SK-N-SH (cell line): Measurements from ENCODE around the gene SLX4IP. TPM values are rescaled to one million over a fixed set of nuclear protein-coding genes. Genes with fewer than 3 reads are reported as not detected.
A peak's percentile ranks its signal among the peaks of the same experiment; 100 is the strongest.

Source experiments
- CTCF ChIA-PET: fragments of 300-600, 350-600 bp; formaldehyde crosslinking; extraction: SDS; loops from one replicate; lab custom pipeline; 2021; lab: Yijun Ruan, JAX
- POLR2A ChIA-PET: fragments of 350-600 bp; sonication (Branson Sonifier 250); formaldehyde crosslinking; extraction: SDS; loops from one replicate; lab custom pipeline; 2020; ENCODE audit warnings: antibody characterized with exemption, inconsistent platforms; lab: Yijun Ruan, JAX
- DNase-seq: peaks from one replicate; pipeline ENCODE4 v3.0.0; 2012
- H2AFZ ChIP-seq: fragments of 200-600 bp; sonication (generic); 2 replicates; pipeline ENCODE4 v1.8.1; 2016; ENCODE audit warnings: antibody characterized with exemption, mild to moderate bottlenecking, low read depth
- H3F3A ChIP-seq: fragments of 200-600 bp; sonication (generic); replicated peaks from 2 replicates; pipeline ENCODE3; 2016; ENCODE audit warnings: antibody characterized with exemption, mild to moderate bottlenecking; ENCODE audit not compliant: insufficient read depth
- H3K27ac ChIP-seq, 2 experiments: fragments of 200-500 bp in 1 of 2; fragments of 200-600 bp in 1 of 2; sonication (Bioruptor generic) in 1 of 2; sonication (generic), shearing (Covaris generic) in 1 of 2; 2 replicates each; pipeline versions ENCODE4 v1.5.1 to v1.6.1; 2014 to 2016; ENCODE audit warnings: low read depth in 2 of 2, inconsistent platforms in 1 of 2, low read length in 1 of 2, mild to moderate bottlenecking in 1 of 2, mixed read lengths in 1 of 2
- H3K27me3 ChIP-seq: fragments of 200-600 bp; sonication (generic), shearing (Covaris generic); 2 replicates; pipeline ENCODE4 v1.6.1; 2016; ENCODE audit warnings: mixed run types; ENCODE audit not compliant: insufficient read depth
- H3K36me3 ChIP-seq, 2 experiments: fragments of 200-500 bp in 1 of 2; fragments of 200-600 bp in 1 of 2; sonication (Bioruptor generic) in 1 of 2; sonication (generic) in 1 of 2; replicated peaks in 1 of 2; 2 replicates each; pipeline versions ENCODE3 to v1.5.1; 2014 to 2016; ENCODE audit warnings: low read length in 1 of 2, mild to moderate bottlenecking in 1 of 2; ENCODE audit not compliant: insufficient read depth in 2 of 2, control insufficient read depth in 1 of 2
- H3K4me1 ChIP-seq, 2 experiments: fragments of 200-500 bp in 1 of 2; fragments of 200-600 bp in 1 of 2; sonication (Bioruptor generic) in 1 of 2; sonication (generic), shearing (Covaris generic) in 1 of 2; 2 replicates each; pipeline versions ENCODE4 v1.5.1 to v1.6.1; 2014 to 2016; ENCODE audit warnings: low read depth in 1 of 2, low read length in 1 of 2, mixed run types in 1 of 2; ENCODE audit not compliant: insufficient read depth in 2 of 2, control insufficient read depth in 1 of 2
- H3K4me2 ChIP-seq: fragments of 200-600 bp; sonication (generic), shearing (Covaris generic); 2 replicates; pipeline ENCODE4 v1.6.1; 2017; ENCODE audit warnings: mixed run types
- H3K4me3 ChIP-seq, 2 experiments: fragments of 200-500 bp in 1 of 2; fragments of 200-600 bp in 1 of 2; sonication (Bioruptor generic) in 1 of 2; sonication (generic), shearing (Covaris generic) in 1 of 2; 2 replicates each; pipeline versions ENCODE4 v1.5.1 to v1.8.1; 2014 to 2016; ENCODE audit warnings: low read depth in 2 of 2, inconsistent platforms in 1 of 2, low read length in 1 of 2, mild to moderate bottlenecking in 1 of 2, mixed read lengths in 1 of 2, moderate library complexity in 1 of 2
- H3K79me2 ChIP-seq: fragments of 200-600 bp; sonication (generic); 2 replicates; pipeline ENCODE4 v1.8.1; 2017; ENCODE audit warnings: mild to moderate bottlenecking; ENCODE audit not compliant: insufficient read depth
- H3K9ac ChIP-seq: fragments of 200-600 bp; sonication (generic); 2 replicates; pipeline ENCODE4 v1.6.1; 2017; ENCODE audit warnings: mixed run types
- H3K9me2 ChIP-seq: fragments of 200-600 bp; sonication (generic); 2 replicates; pipeline ENCODE4 v1.6.1; 2017; ENCODE audit warnings: mixed run types
- H3K9me3 ChIP-seq: fragments of 200-600 bp; sonication (generic); 2 replicates; pipeline ENCODE4 v1.6.1; 2017; ENCODE audit warnings: mixed run types, mild to moderate bottlenecking, moderate library complexity
- H4K20me1 ChIP-seq: fragments of 200-600 bp; sonication (generic); 2 replicates; pipeline ENCODE4 v1.6.1; 2017; ENCODE audit warnings: mild to moderate bottlenecking, mixed run types; ENCODE audit not compliant: insufficient read depth
- EP300 ChIP-seq, 2 experiments: IDR thresholded peaks; 2 replicates each; pipeline versions ENCODE4 v1.4.0 to v1.6.1; 2012; ENCODE audit warnings: borderline replicate concordance in 1 of 2, low read depth in 1 of 2, low read length in 1 of 2
- FOSL2 ChIP-seq: IDR thresholded peaks from 2 replicates; pipeline ENCODE4 v1.4.0; 2012; ENCODE audit warnings: low read depth, mild to moderate bottlenecking, moderate library complexity, borderline replicate concordance
- FOXM1 ChIP-seq: IDR thresholded peaks from 2 replicates; pipeline ENCODE4 v1.4.0; 2012; ENCODE audit warnings: low read depth, mild to moderate bottlenecking
- JUND ChIP-seq: IDR thresholded peaks from 2 replicates; pipeline ENCODE4 v1.4.0; 2012
- MXI1 ChIP-seq: IDR thresholded peaks from 2 replicates; pipeline ENCODE4 v1.6.1; 2012; ENCODE audit warnings: mild to moderate bottlenecking, low read depth, low read length, improper control_type of control experiment
- NFIC ChIP-seq: IDR thresholded peaks from 2 replicates; pipeline ENCODE4 v1.4.0; 2012; ENCODE audit warnings: borderline replicate concordance
- NRF1 ChIP-seq: IDR thresholded peaks from 2 replicates; pipeline ENCODE4 v1.6.1; 2012; ENCODE audit warnings: low read depth, mild to moderate bottlenecking, low read length
- POLR2AphosphoS5 ChIP-seq: IDR thresholded peaks from 2 replicates; pipeline ENCODE4 v1.6.1; 2012; ENCODE audit warnings: low read depth, low read length
- RAD21 ChIP-seq: IDR thresholded peaks from 2 replicates; pipeline ENCODE4 v1.6.1; 2012; ENCODE audit warnings: mild to moderate bottlenecking, low read length
- RFX5 ChIP-seq: IDR thresholded peaks from 2 replicates; pipeline ENCODE4 v1.6.1; 2012; ENCODE audit warnings: mild to moderate bottlenecking, improper control_type of control experiment, low read length
- RXRA ChIP-seq: IDR thresholded peaks from 2 replicates; pipeline ENCODE4 v1.4.0; 2012; ENCODE audit warnings: low read depth, mild to moderate bottlenecking, borderline replicate concordance
- SIN3A ChIP-seq: IDR thresholded peaks from 2 replicates; pipeline ENCODE4 v1.6.1; 2012; ENCODE audit warnings: low read depth, mild to moderate bottlenecking, low read length, moderate library complexity, borderline replicate concordance
- TCF12 ChIP-seq: IDR thresholded peaks from 2 replicates; pipeline ENCODE4 v1.4.0; 2012
- TEAD4 ChIP-seq: IDR thresholded peaks from 2 replicates; pipeline ENCODE4 v1.4.0; 2012; ENCODE audit warnings: mild to moderate bottlenecking, borderline replicate concordance; ENCODE audit not compliant: insufficient read depth
- YY1 ChIP-seq: IDR thresholded peaks from 2 replicates; pipeline ENCODE4 v1.4.0; 2012; ENCODE audit warnings: low read depth, mild to moderate bottlenecking
- WGBS: methylation state at CpG from one replicate; pipeline ENCODE4 v1.1.6; 2017; ENCODE audit warnings: low lambda C conversion rate; 5-methylcytosine and 5-hydroxymethylcytosine counted together
- polyA plus RNA-seq, 3 experiments: library from polyadenylated mRNA; depleted of rRNA; stranded (reverse); fragments of >200 nt; gene quantifications; 2 replicates each; pipeline ENCODE4 v1.2.3, GENCODE V29; 2012
- TF ChIP-seq, protein P1 (sequence below): IDR thresholded peaks from 2 replicates; pipeline ENCODE4; 2012
- TF ChIP-seq, protein P2 (sequence below): fragments of 200-600 bp; sonication (generic); IDR thresholded peaks from 2 replicates; pipeline ENCODE4 v1.6.1; 2017; ENCODE audit warnings: antibody characterized with exemption, mild to moderate bottlenecking, moderate library complexity
- TF ChIP-seq, protein P3 (sequence below): IDR thresholded peaks from 2 replicates; pipeline ENCODE4 v1.4.0; 2012; ENCODE audit warnings: low read depth, borderline replicate concordance
- TF ChIP-seq, protein P4 (sequence below): fragments of 150-350 bp; IDR thresholded peaks from 2 replicates; pipeline ENCODE4 v1.6.1; 2017; ENCODE audit warnings: antibody characterized with exemption, low read length, low read depth, borderline replicate concordance

SLX4IP gene
- polyA plus RNA-seq, 1 of the 3 experiments (the other 2 are of a cell fraction) = 1.3 TPM

DNA sequence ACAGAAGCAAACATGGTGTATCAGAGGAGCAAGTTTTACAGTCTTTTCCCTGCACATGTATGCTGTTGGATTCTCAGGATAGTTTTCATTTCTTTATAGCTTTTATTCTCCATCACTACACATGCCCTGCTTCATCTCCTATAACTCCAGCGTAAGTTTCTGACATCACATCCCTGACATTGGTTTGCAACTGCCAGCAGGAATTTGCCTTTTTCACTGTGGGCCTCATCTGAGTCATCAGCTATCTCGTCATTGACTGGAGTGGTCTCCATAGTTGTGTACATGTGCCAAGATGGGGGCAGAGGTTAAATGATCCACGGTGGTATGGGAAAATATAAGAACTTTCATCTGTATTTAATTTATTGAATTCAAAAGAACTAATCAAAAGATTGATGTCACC is 96.7 kb downstream of the SLX4IP start:
- CTCF ChIA-PET = interaction anchor here (0.6 to 1.6 kb wide), 3 partner anchors 16 to 554 kb away, joined by 3 to 5 read pairs (median 3); no protein-coding TSS in a partner anchor
- 0 out of 4 replicates have a peak, but pooled peaks of 1 of the 2 experiments have one; percentile 11 for TF ChIP-seq EP300 (IDR thresholded peaks at IDR 0.05; ENCODE audit: borderline replicate concordance in 1 of 2, low read depth in 1 of 2, low read length in 1 of 2)
- no peak for TF ChIP-seq TEAD4
- TF ChIP-seq, protein P1, sequence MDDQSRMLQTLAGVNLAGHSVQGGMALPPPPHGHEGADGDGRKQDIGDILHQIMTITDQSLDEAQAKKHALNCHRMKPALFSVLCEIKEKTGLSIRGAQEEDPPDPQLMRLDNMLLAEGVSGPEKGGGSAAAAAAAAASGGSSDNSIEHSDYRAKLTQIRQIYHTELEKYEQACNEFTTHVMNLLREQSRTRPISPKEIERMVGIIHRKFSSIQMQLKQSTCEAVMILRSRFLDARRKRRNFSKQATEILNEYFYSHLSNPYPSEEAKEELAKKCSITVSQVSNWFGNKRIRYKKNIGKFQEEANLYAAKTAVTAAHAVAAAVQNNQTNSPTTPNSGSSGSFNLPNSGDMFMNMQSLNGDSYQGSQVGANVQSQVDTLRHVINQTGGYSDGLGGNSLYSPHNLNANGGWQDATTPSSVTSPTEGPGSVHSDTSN = peak; percentile 31; the same call in 1 of the 2 replicates
- TF ChIP-seq RXRA = no peak
- TF ChIP-seq, protein P2, sequence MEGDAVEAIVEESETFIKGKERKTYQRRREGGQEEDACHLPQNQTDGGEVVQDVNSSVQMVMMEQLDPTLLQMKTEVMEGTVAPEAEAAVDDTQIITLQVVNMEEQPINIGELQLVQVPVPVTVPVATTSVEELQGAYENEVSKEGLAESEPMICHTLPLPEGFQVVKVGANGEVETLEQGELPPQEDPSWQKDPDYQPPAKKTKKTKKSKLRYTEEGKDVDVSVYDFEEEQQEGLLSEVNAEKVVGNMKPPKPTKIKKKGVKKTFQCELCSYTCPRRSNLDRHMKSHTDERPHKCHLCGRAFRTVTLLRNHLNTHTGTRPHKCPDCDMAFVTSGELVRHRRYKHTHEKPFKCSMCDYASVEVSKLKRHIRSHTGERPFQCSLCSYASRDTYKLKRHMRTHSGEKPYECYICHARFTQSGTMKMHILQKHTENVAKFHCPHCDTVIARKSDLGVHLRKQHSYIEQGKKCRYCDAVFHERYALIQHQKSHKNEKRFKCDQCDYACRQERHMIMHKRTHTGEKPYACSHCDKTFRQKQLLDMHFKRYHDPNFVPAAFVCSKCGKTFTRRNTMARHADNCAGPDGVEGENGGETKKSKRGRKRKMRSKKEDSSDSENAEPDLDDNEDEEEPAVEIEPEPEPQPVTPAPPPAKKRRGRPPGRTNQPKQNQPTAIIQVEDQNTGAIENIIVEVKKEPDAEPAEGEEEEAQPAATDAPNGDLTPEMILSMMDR = no peak
- no peak for TF ChIP-seq MXI1
- TF ChIP-seq POLR2AphosphoS5 = no peak
- TF ChIP-seq SIN3A = no peak
- TF ChIP-seq, protein P3, sequence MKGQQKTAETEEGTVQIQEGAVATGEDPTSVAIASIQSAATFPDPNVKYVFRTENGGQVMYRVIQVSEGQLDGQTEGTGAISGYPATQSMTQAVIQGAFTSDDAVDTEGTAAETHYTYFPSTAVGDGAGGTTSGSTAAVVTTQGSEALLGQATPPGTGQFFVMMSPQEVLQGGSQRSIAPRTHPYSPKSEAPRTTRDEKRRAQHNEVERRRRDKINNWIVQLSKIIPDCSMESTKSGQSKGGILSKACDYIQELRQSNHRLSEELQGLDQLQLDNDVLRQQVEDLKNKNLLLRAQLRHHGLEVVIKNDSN = no peak
- TF ChIP-seq RAD21 = no peak
- TF ChIP-seq JUND = peak; percentile 39; the same call in 1 of the 2 replicates
- no peak for TF ChIP-seq FOXM1
- TF ChIP-seq, protein P4, sequence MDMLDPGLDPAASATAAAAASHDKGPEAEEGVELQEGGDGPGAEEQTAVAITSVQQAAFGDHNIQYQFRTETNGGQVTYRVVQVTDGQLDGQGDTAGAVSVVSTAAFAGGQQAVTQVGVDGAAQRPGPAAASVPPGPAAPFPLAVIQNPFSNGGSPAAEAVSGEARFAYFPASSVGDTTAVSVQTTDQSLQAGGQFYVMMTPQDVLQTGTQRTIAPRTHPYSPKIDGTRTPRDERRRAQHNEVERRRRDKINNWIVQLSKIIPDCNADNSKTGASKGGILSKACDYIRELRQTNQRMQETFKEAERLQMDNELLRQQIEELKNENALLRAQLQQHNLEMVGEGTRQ = no peak
- peak; percentile 52; the same call in 1 of the 2 replicates for TF ChIP-seq TCF12
- no peak for TF ChIP-seq YY1
- TF ChIP-seq RFX5 = no peak
- no peak for TF ChIP-seq NRF1
- TF ChIP-seq FOSL2 = peak; percentile 69; the same call in 1 of the 2 replicates
- peak; percentile 46; the same call in 1 of the 2 replicates for TF ChIP-seq NFIC
- H3K36me3 ChIP-seq = no peaks in the 10 kb centered on the region
- H3K4me2 ChIP-seq = no peak overlapping the region
- H3K79me2 ChIP-seq = no peaks in the 10 kb centered on the region
- no peak overlapping the region for H3K4me3 ChIP-seq
- POLR2A ChIA-PET = no interaction called here
- H4K20me1 ChIP-seq = no peaks in the 10 kb centered on the region
- H3K9ac ChIP-seq = no peak overlapping the region
- WGBS = 52% methylated on average over 3 of the region's 3 CpGs
- H3F3A ChIP-seq = no peaks in the 10 kb centered on the region
- no peaks in the 10 kb centered on the region for H3K9me3 ChIP-seq
- no peak overlapping the region for H3K27ac ChIP-seq
- peaks cover 0 to 3% of the 10 kb centered on the region in 2 experiments; a peak in 2 of 4 replicates for H3K4me1 ChIP-seq
- H2AFZ ChIP-seq = no peak overlapping the region
- no peak for DNase-seq
- no peaks in the 10 kb centered on the region for H3K9me2 ChIP-seq
- H3K27me3 ChIP-seq = no peaks in the 10 kb centered on the region
